Measurements from ENCODE around the gene PSTPIP2. TPM values are rescaled to one million over a fixed set of nuclear protein-coding genes. Genes with fewer than 3 reads are reported as not detected.

Gene PSTPIP2
- total and polyA plus RNA-seq, 4 donors = 4.0 to 14.7 (median 8.6) TPM

- no peak for TF ChIP-seq REST (IDR thresholded peaks at IDR 0.05)
- TF ChIP-seq YY1 (IDR thresholded peaks at IDR 0.05) = no peak
- no peak for TF ChIP-seq NR2F2 (IDR thresholded peaks at IDR 0.05)
- no peak for TF ChIP-seq MAX (IDR thresholded peaks at IDR 0.05)
- TF ChIP-seq ATF3 (IDR thresholded peaks at IDR 0.05) = no peak
- no peak for TF ChIP-seq GABPA (IDR thresholded peaks at IDR 0.05 in 1 of 2, conservative IDR thresholded peaks at IDR 0.05 in 1 of 2)
- no peak for TF ChIP-seq JUND (IDR thresholded peaks at IDR 0.05)
- TF ChIP-seq TAF1 (conservative IDR thresholded peaks at IDR 0.05) = no peak
- no peak for TF ChIP-seq HNF4G (IDR thresholded peaks at IDR 0.05)
Observed at GRCh38 chr18:46010676-46011075, 61.4 kb downstream of the PSTPIP2 start (continued).

- Histone ChIP-seq H3K36me3 (ENCODE audit: control insufficient read depth in 4 of 4, insufficient read depth in 3 of 4, low read depth in 1 of 4, low read length in 3 of 4) (peaks cover 0 to 7% (median 0%) of the 10 kb centered on the region in 4 donors), H3K27ac (ENCODE audit: low read depth in 1 of 2, low read length in 2 of 2) (no peak overlapping the region), H3K4me3 (ENCODE audit: low read depth in 1 of 3, low read length in 3 of 3) (no peak overlapping the region), H3K9me3 (ENCODE audit: control insufficient read depth in 4 of 4, low read length in 3 of 4) (no peaks in the 10 kb centered on the region), H3K9ac (ENCODE audit: low read depth in 1 of 2, low read length in 2 of 2) (no peak overlapping the region), H3K27me3 (ENCODE audit: control insufficient read depth in 4 of 4, insufficient read depth in 4 of 4, low read length in 3 of 4) (no peaks in the 10 kb centered on the region), H3K4me1 (ENCODE audit: control insufficient read depth in 4 of 4, insufficient read depth in 4 of 4, low read length in 3 of 4) (peaks cover 0 to 14% (median 3%) of the 10 kb centered on the region in 4 donors)
- WGBS = 97% methylated on average over 4 of the region's 4 CpGs
- DNase-seq (ENCODE audit: low spot score) = no peak
- TF ChIP-seq REST (IDR thresholded peaks at IDR 0.05) (no peak), ZBTB33 (IDR thresholded peaks at IDR 0.05) (no peak), EGR1 (IDR thresholded peaks at IDR 0.05; ENCODE audit: low read depth in 2 of 2) (no peak), SP1 (IDR thresholded peaks at IDR 0.05) (no peak), JUND (IDR thresholded peaks at IDR 0.05) (no peak), RXRA (IDR thresholded peaks at IDR 0.05) (no peak), HNF4A (conservative IDR thresholded peaks at IDR 0.05) (no peak), GABPA (IDR thresholded peaks at IDR 0.05 in 1 of 2, conservative IDR thresholded peaks at IDR 0.05 in 1 of 2) (no peak), NR2F2 (IDR thresholded peaks at IDR 0.05) (no peak), FOXA1 (IDR thresholded peaks at IDR 0.05) (no peak), FOXA2 (IDR thresholded peaks at IDR 0.05) (no peak), TAF1 (conservative IDR thresholded peaks at IDR 0.05) (no peak), MAX (IDR thresholded peaks at IDR 0.05) (no peak), CTCF (IDR thresholded peaks at IDR 0.05; ENCODE audit: low read depth, low read length, missing input control) (no peak), ATF3 (IDR thresholded peaks at IDR 0.05) (no peak), RAD21 (IDR thresholded peaks at IDR 0.05) (no peak)
Observed at GRCh38 chr18:46010050-46010449, 62.0 kb downstream of the PSTPIP2 start.
